Natural killer cell (primary cell): ENCODE results near the gene PPP1R3G. TPM values are rescaled to one million over a fixed set of nuclear protein-coding genes. Genes with fewer than 3 reads are reported as not detected.

Experiments used
- ATAC-seq, 3 donors: fragments of 150-1000 bp in 2 of 3; fragments of 200-7000 bp in 1 of 3; cut with Tn5 transposase; 1 replicate in 1 of 3; 2 replicates in 2 of 3; pipeline ENCODE4 v1.10.0; 2021; ENCODE audit warnings: mild to moderate bottlenecking in 2 of 3, moderate library complexity in 2 of 3
- DNase-seq, 2 donors: peaks; one replicate each; pipeline versions ENCODE4 v3.0.0 to v3.0.0-alpha.2; 2013 to 2021; ENCODE audit warnings: mixed read lengths in 1 of 2
- H3K27ac ChIP-seq: one replicate; pipeline ENCODE4 v1.5.1; 2013; ENCODE audit warnings: mild to moderate bottlenecking, low read length
- H3K27me3 ChIP-seq: one replicate; pipeline ENCODE4 v1.6.1; 2013; ENCODE audit warnings: low read length; ENCODE audit not compliant: control insufficient read depth, insufficient read depth
- H3K36me3 ChIP-seq: one replicate; pipeline ENCODE4 v1.6.1; 2013; ENCODE audit warnings: low read length; ENCODE audit not compliant: control insufficient read depth, insufficient read depth
- H3K4me1 ChIP-seq: one replicate; pipeline ENCODE4 v1.6.1; 2013; ENCODE audit warnings: low read length; ENCODE audit not compliant: control insufficient read depth, insufficient read depth
- H3K4me3 ChIP-seq: one replicate; pipeline ENCODE4 v1.5.1; 2013; ENCODE audit warnings: low read length
- H3K9me3 ChIP-seq: one replicate; pipeline ENCODE4 v1.6.1; 2013; ENCODE audit warnings: low read length; ENCODE audit not compliant: control insufficient read depth, insufficient read depth
- H3K27ac Mint-ChIP-seq, 2 donors: one replicate each; pipeline ENCODE4 v1.8.0; 2022; ENCODE audit warnings: mild to moderate bottlenecking in 2 of 2, mixed read lengths in 2 of 2, moderate library complexity in 1 of 2
- H3K27me3 Mint-ChIP-seq, 2 donors: one replicate each; pipeline ENCODE4 v1.8.0; 2022; ENCODE audit warnings: low read depth in 2 of 2, mixed read lengths in 2 of 2
- H3K36me3 Mint-ChIP-seq: one replicate; pipeline ENCODE4 v1.8.0; 2022; ENCODE audit warnings: mixed read lengths
- H3K4me1 Mint-ChIP-seq, 2 donors: one replicate each; pipeline ENCODE4 v1.8.0; 2022; ENCODE audit warnings: mixed read lengths in 2 of 2
- H3K4me3 Mint-ChIP-seq: one replicate; pipeline ENCODE4 v1.8.0; 2022; ENCODE audit warnings: mild to moderate bottlenecking, moderate library complexity, mixed read lengths
- H3K9me3 Mint-ChIP-seq, 2 donors: one replicate each; pipeline ENCODE4 v1.8.0; 2022; ENCODE audit warnings: mixed read lengths in 2 of 2
- CTCF ChIP-seq: fragments of 200-600 bp; IDR thresholded peaks from one replicate; pipeline ENCODE4 v1.8.0; 2022; ENCODE audit warnings: antibody characterized with exemption
- WGBS: methylation state at CpG from one replicate; pipeline ENCODE4 v1.1.7; 2013; ENCODE audit warnings: missing lambda C conversion rate; ENCODE audit not compliant: insufficient coverage; 5-methylcytosine and 5-hydroxymethylcytosine counted together
- intact Hi-C: fragments of 100-400 bp; cut with micrococcal nuclease; formaldehyde crosslinking; loops from one replicate; pipeline ENCODE4 v1.14.2; 2022
- total RNA-seq, 4 donors: library from RNA; stranded (reverse); fragments of 120-200 nt in 1 of 4; gene quantifications; one replicate each; pipeline versions ENCODE4 v1.2.3 to v1.2.4, GENCODE V29; 2013 to 2022

Gene PPP1R3G
- total RNA-seq, 3 donors from 2014 or later (not counting 1 experiment from before 2014, with no cell fraction given), result 0.07 TPM; not detected in 2

GRCh38 chr6:5071216-5071615 is 13.9 kb upstream of the PPP1R3G start:
- no peak for TF ChIP-seq CTCF
- Mint-ChIP-seq H3K36me3 (no peaks in the 10 kb centered on the region), H3K27me3 (peaks cover 0 to 19% of the 10 kb centered on the region in 2 donors), H3K4me3 (no peak overlapping the region), H3K9me3 (no peaks in the 10 kb centered on the region), H3K4me1 (peaks cover 0 to 6% of the 10 kb centered on the region in 2 donors), H3K27ac (no peak overlapping the region)
- no peak for DNase-seq
- Histone ChIP-seq H3K4me1 (no peaks in the 10 kb centered on the region), H3K27ac (no peak overlapping the region), H3K9me3 (no peaks in the 10 kb centered on the region), H3K4me3 (no peak overlapping the region), H3K36me3 (no peaks in the 10 kb centered on the region), H3K27me3 (no peaks in the 10 kb centered on the region)
- 100% methylated on average over 1 of the region's 2 CpGs for WGBS
- intact Hi-C loops, result no loop called here
- no peak for ATAC-seq

DNA sequence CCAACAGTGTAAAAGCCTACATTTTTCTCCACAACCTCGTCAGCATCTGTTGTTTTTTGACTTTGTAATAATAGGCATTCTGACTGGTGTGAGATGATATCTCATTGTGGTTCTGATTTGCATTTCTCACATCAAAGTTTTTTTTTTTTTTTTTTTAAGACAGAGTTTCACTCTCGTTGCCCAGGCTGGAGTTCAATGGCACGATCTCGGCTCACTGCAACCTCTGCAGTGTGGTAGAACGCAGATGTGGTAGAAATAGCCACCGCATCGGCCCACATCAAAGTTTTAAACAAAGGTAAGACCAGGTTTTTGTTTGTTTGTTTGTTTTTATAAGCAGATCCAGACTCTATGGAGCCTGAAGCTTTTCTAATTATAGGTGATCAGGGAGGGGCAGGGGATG is 12.7 kb upstream of the PPP1R3G start:
- TF ChIP-seq CTCF, result no peak
- no peaks in the 10 kb centered on the region for H3K4me1 ChIP-seq
- no peak overlapping the region for H3K27ac ChIP-seq
- H3K4me3 ChIP-seq, result no peak overlapping the region
- H3K4me3 Mint-ChIP-seq, result no peak overlapping the region
- H3K27me3 Mint-ChIP-seq, result peaks cover 0 to 32% of the 10 kb centered on the region in 2 donors
- intact Hi-C loops, result no loop called here
- H3K36me3 Mint-ChIP-seq, result no peaks in the 10 kb centered on the region
- H3K27me3 ChIP-seq, result no peaks in the 10 kb centered on the region
- DNase-seq (no peak), ATAC-seq (no peak)
- H3K36me3 ChIP-seq, result no peaks in the 10 kb centered on the region
- H3K9me3 Mint-ChIP-seq, result no peaks in the 10 kb centered on the region
- no peak overlapping the region for H3K27ac Mint-ChIP-seq
- 45% methylated on average over 6 of the region's 7 CpGs for WGBS
- peaks cover 0 to 6% of the 10 kb centered on the region in 2 donors for H3K4me1 Mint-ChIP-seq
- H3K9me3 ChIP-seq, result no peaks in the 10 kb centered on the region

DNA sequence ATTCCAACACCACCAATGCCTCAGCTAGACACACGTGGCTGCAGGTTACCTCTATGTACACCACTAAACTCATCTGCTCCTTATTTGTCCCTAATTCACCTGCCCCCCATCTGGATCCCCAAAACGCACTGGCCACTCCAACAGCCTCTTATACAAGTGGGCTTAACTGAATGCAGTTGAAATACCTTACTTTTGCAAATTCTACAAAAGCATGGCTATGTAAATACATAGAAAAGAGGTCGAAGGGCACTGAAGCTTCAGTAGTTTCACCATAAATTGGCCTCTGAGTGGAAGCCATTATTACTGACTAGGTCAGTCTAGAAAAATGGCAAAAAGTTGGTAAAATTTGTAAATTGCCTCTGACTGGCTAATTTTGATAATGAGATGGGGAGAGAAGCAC is 11.1 kb upstream of the PPP1R3G start:
- no peak for ATAC-seq
- Histone ChIP-seq H3K36me3 (no peaks in the 10 kb centered on the region), H3K9me3 (no peaks in the 10 kb centered on the region), H3K4me3 (no peak overlapping the region), H3K27ac (no peak overlapping the region), H3K4me1 (no peaks in the 10 kb centered on the region), H3K27me3 (no peaks in the 10 kb centered on the region)
- H3K4me1 Mint-ChIP-seq, result peaks cover 0 to 6% of the 10 kb centered on the region in 2 donors
- peaks cover 0 to 32% of the 10 kb centered on the region in 2 donors for H3K27me3 Mint-ChIP-seq
- no peak overlapping the region for H3K27ac Mint-ChIP-seq
- intact Hi-C loops, result no loop called here
- 76% methylated on average over 3 of the region's 3 CpGs for WGBS
- H3K9me3 Mint-ChIP-seq, result no peaks in the 10 kb centered on the region
- H3K36me3 Mint-ChIP-seq, result no peaks in the 10 kb centered on the region
- TF ChIP-seq CTCF, result no peak
- H3K4me3 Mint-ChIP-seq, result no peak overlapping the region
- no peak for DNase-seq

DNA sequence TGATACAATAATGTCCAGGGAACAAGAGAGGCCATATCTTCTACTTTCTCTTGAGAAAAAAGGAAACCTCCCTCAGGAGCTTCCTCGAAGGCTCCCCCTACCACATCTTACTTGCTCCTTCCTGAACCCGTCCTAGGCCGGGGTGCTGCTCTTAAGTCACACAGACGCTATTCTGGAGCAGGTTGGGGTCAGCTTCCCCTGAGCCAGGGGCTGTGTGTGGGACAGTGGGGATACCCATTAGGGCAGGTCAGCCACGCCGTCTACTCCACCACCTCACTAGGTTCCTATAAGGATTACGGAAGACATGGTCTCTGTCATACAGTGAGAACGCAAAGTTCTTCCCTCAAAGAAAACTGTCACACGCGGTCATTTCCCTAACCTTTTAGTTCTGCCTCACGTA is 8.2 kb upstream of the PPP1R3G start:
- ATAC-seq (no peak), DNase-seq (no peak)
- Mint-ChIP-seq H3K9me3 (no peaks in the 10 kb centered on the region), H3K27me3 (peaks cover 5 to 38% of the 10 kb centered on the region in 2 donors), H3K4me1 (peaks cover 0 to 6% of the 10 kb centered on the region in 2 donors), H3K36me3 (no peaks in the 10 kb centered on the region), H3K27ac (no peak overlapping the region), H3K4me3 (no peak overlapping the region)
- intact Hi-C loops, result no loop called here
- Histone ChIP-seq H3K27me3 (no peaks in the 10 kb centered on the region), H3K9me3 (no peaks in the 10 kb centered on the region), H3K27ac (no peak overlapping the region), H3K4me3 (no peak overlapping the region), H3K4me1 (no peaks in the 10 kb centered on the region), H3K36me3 (no peaks in the 10 kb centered on the region)
- TF ChIP-seq CTCF, result no peak
- 90% methylated on average over 11 of the region's 11 CpGs for WGBS
